Mammary epithelial cell (primary cell): ENCODE data around the gene KISS1.

Source experiments
- CTCF ChIP-seq, 2 donors: IDR thresholded peaks in 1 of 2; conservative IDR thresholded peaks in 1 of 2; 2 replicates each; pipeline ENCODE4 v1.5.1; 2011 to 2012; ENCODE audit warnings: inconsistent platforms in 2 of 2, low read length in 2 of 2, mild to moderate bottlenecking in 2 of 2, control low read depth in 1 of 2, low read depth in 1 of 2; ENCODE audit not compliant: insufficient read depth in 1 of 2; ENCODE audit errors: extremely low read depth in 1 of 2
- EZH2 ChIP-seq: IDR thresholded peaks from 2 replicates; pipeline ENCODE4 v1.6.1; 2012; ENCODE audit warnings: low read length, inconsistent platforms, borderline replicate concordance

GRCh38 chr1:204217648-204218000 is 21.3 kb upstream of the KISS1 start:
- TF ChIP-seq CTCF (conservative IDR thresholded peaks at IDR 0.05 in 1 of 2, IDR thresholded peaks at IDR 0.05 in 1 of 2; ENCODE audit: extremely low read depth in 1 of 2, insufficient read depth in 1 of 2, low read depth in 1 of 2, low read length in 2 of 2) (no peak), EZH2 (no peak)
